Measurements from ENCODE around the gene GLT1D1.

GLT1D1 gene

DNA sequence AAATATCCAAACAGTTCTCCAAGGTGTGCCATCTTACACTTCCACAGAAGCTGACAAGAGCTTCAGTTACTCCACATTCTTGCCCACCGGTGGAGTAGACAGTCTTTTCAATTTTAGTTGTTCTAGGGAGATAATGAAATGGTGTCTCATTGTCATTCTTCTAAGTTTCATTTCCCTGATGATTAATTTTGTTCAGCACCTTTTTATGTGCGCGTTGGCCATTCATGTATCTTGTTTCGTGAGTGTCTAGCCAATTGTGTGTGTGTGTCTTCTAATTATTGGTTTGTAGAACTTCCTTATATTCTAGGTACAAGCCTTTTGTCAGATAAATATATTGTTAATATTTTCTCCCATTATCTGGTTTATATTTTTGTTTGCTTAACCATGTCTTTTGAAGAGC is 63.1 kb downstream of the GLT1D1 start:
- no peak for DNase-seq

- DNase-seq = no peak
These were observed 65.4 kb downstream of the GLT1D1 start for GRCh38 chr12:128918481-128919260.

GRCh38 chr12:128920468-128920867 is 67.2 kb downstream of the GLT1D1 start:
- no peak for DNase-seq

GRCh38 chr12:128928361-128928760 is 75.1 kb downstream of the GLT1D1 start:
- no peak for DNase-seq

DNA sequence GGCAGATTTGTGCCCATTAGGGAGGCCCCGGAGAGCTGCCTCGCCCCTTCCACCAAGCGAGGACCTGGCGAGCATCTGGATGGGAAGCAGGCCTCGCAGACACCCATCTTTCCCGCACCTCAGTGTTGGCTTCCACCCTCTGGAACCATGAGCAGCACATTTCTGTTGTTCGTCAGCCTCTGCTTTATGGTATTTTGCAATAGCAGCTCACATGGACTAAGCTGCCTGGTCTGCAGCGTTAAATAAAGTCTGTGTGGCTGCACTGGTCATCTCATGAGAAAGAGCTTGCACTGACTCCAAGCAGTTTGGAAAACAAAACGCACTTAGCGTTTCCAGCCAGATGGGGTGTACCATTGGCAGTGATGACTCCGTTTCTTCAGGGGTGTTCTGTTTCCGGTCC is 75.8 kb downstream of the GLT1D1 start:
- DNase-seq = no peak

DNA sequence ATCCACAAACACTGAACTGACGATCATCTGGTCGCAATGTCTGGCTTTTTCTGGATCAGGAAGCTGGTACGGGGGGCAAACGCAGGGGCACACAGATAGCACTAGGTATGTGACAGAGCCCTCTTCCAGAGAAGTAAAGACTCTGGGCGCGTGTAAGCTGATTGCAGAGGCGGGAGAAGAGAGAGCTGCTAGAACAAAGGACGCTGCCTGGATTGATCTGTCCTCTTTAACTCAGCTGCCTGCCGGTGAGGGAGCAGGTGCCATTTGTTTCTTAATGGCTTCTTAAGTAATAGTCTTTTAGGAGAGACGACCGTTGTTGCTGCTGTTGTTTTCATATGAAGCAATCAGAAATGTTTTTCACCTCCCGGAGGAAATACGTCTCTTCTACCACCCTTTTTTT is 77.3 kb downstream of the GLT1D1 start:
- no peak for DNase-seq

GRCh38 chr12:128932521-128932920 is 79.2 kb downstream of the GLT1D1 start:
- DNase-seq = no peak

DNA sequence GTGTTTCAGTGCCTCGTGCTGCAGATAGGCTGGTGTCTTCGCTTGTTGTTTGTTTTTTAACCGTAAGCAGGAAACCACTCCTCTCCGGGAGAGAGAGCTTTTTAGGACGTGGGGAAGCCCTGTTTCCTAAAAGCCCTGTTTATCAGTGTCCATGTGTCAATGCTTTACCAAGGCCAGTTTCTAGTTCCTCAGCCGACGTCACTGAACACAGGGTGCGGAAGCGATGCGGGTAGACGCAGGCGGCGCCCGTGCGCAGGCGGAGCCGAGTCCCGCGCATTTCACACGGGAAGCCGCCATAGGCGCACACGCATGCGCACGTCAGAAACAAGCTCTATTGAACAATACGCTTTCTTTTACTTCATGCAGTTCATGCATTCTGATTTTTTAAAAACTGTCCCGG is 79.8 kb downstream of the GLT1D1 start:
- DNase-seq = no peak

- DNase-seq = no peak
These were observed 80.6 kb downstream of the GLT1D1 start for GRCh38 chr12:128933926-128934325.

- no peak for DNase-seq
These were observed 85.6 kb downstream of the GLT1D1 start for GRCh38 chr12:128938886-128939285.

- no peak for DNase-seq
These were observed 87.0 kb downstream of the GLT1D1 start for GRCh38 chr12:128940090-128940888.

DNA sequence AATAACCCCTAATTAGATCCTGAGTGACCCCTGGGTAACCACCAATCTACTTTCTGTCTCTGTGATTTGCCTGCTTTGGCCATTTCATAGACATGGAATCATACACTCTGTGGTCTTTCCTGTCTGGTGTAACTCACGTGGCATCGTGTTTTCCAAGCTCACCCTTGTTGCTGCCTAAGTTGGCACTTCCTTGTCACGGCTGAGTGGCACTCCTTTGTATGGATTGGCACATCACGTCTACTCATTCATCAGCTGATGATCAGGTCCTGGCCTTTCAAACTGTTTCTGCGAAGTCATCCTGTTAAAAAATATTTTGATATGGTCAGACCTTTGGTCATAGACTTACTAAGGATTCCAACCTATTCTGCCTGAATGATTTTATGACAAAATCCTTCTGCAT is 87.7 kb downstream of the GLT1D1 start:
- DNase-seq = no peak

DNA sequence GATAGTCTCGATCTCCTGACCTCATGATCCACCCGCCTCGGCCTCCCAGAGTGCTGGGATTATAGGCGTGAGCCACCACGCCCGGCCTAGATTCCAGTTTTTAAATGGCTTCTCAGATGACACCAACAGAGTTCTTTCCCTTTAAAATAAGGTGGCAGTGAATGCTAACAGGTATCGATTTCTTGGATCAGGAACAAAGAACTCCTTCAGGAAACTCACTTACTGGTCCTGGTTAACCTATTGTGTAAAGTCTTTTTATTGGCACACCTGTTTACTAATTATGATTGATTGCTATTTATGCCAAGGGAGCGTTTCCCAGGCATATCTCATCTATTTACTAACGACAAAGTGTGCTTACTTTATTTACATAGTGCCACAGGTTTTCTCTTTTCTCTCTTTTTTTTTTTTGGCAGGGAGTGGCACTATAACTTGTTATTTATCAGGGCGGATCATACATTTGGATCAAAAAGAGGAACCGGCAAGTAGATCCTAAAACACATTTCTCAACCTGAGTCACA is 89.7 kb downstream of the GLT1D1 start:
- no peak for DNase-seq

GRCh38 chr12:128944956-128945355 is 91.7 kb downstream of the GLT1D1 start:
- DNase-seq = no peak

DNA sequence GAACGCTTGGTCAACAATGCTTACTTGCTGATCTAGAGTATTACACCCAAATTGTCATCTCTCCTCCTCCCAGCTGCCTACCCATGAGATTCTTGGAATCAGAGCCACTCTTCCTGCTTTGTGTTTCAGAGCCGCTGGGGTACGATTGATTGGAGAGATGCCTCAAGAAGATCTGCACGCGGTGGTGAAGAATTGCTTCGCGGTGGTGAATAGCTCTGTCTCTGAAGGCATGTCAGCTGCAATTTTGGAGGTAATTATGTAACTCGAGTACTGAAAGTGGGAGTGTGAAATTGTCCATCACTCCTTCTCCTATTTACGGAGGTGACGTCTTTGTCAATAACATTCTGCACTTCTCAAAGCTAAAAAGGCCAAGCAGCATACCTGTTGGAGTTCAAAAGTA is 93.9 kb downstream of the GLT1D1 start:
- DNase-seq = no peak

DNA sequence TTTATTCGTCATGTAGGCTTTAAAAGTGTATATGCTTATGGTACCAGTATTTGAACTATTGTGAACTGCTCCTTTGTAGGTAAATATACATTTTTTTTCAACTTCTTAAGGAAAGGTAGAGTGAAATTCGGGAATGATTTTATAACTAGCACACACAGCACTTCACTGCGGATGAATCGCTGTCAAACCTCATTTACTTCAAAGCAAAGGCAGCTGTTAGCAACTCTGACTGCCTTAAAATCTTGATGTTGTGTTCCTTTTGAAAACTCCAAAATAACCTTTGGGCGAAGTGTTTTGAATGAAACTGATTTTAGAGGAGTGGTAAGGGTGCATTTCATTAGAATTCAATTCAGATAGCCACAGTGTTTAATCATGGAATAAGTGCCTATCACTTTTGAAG is 95.8 kb downstream of the GLT1D1 start:
- DNase-seq = no peak

DNA sequence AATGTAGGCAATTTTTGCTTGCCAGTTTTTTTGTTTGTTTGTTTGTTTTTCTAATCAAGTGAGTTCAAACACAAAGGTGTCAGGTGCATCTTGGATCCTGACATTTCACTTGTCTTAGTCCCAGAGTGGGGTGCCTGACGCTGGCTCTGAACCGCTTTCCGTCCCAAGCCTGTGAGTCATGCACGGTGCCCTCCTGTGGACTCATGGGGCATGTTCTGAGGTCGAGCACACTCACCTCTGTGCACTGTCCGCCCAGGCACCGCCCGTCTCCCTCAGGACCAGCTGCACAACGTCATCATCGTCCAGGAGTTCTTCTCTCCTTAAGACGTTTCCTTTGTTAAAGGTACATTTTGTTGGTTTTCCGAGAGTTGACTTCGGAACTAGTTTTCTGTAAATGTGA is 98.2 kb downstream of the GLT1D1 start:
- DNase-seq = no peak

- DNase-seq = no peak
These were observed 103.5 kb downstream of the GLT1D1 start for GRCh38 chr12:128956755-128957154.

- DNase-seq = no peak
These were observed 106.6 kb downstream of the GLT1D1 start for GRCh38 chr12:128959901-128960300.

DNA sequence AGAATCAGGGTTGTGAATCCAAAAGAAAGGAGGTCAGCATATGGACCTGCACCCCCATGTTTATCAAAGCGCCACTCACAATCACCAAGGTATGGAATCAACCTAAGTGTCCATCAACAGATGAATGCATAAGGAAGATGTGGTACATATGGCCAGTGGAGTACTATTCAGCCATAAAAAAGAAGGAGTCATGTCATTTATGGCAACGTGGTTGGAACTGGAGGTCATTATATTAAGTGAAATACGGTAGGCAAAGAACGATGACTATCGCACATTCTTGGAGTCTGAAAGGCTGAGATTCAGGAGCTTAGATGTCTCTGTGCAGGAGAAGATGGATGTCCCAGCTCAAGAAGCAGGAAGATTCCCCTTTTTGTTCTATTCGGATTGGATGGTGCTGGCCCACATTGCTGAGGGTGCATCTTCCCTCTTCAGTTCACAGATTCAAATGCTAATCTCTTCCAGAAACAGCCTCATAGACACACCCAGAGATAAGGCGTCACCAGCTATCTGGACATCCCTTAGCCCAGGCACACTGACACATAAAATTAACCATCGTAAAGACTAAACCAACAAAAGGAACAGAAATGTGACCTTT is 108.1 kb downstream of the GLT1D1 start:
- no peak for DNase-seq

- DNase-seq = no peak
These were observed 108.7 kb downstream of the GLT1D1 start for GRCh38 chr12:128961957-128962356.

- DNase-seq = no peak
These were observed 113.0 kb downstream of the GLT1D1 start for GRCh38 chr12:128966203-128966810.

- DNase-seq = no peak
These were observed 115.4 kb downstream of the GLT1D1 start for GRCh38 chr12:128968668-128969067.
